Testis (tissue), 3 donors: Measurements from ENCODE around the gene UBAC1. TPM values are rescaled to one million over a fixed set of nuclear protein-coding genes. Genes with fewer than 3 reads are reported as not detected.

ENCODE experiments used
- DNase-seq: peaks from one replicate; pipeline ENCODE4 v3.0.0-alpha.2; 2019
- H3K27ac ChIP-seq, 2 donors: fragments of 200-600 bp; sonication (generic); one replicate each; pipeline ENCODE4 v1.5.1; 2019
- H3K27me3 ChIP-seq: fragments of 200-600 bp; sonication (generic); one replicate; pipeline ENCODE4 v1.5.1; 2019
- H3K36me3 ChIP-seq: fragments of 200-600 bp; sonication (generic); one replicate; pipeline ENCODE4 v1.5.1; 2017; ENCODE audit warnings: low read depth; ENCODE audit errors: missing control alignments
- H3K4me1 ChIP-seq: fragments of 200-600 bp; sonication (generic); one replicate; pipeline ENCODE4 v1.5.1; 2019
- H3K4me3 ChIP-seq, 2 donors: fragments of 200-600 bp; sonication (generic); one replicate each; pipeline ENCODE4 v1.5.1; 2017 to 2019
- H3K9me3 ChIP-seq: fragments of 200-600 bp; sonication (generic); one replicate; pipeline ENCODE4 v1.5.1; 2017
- POLR2A ChIP-seq: fragments of 450-650 bp; IDR thresholded peaks from one replicate; pipeline ENCODE4 v1.6.1; 2017; ENCODE audit warnings: antibody characterized with exemption, mild to moderate bottlenecking, moderate library complexity
- WGBS, 2 donors: methylation state at CpG; one replicate each; pipeline ENCODE4 v1.1.5; 2018; 5-methylcytosine and 5-hydroxymethylcytosine counted together
- intact Hi-C: fragments of 100-400 bp; cut with DNase I; formaldehyde crosslinking; loops from one replicate; pipeline ENCODE4 v1.15.1; 2023; ENCODE audit warnings: low total_unique reads
- polyA plus RNA-seq: library from polyadenylated mRNA; stranded (reverse); fragments of 350-450 nt; fragmentation: Illumina TruSeq; extraction: RNeasy Lipid Tissue Mini Kit (QIAGEN cat#74804); gene quantifications from one replicate; pipeline ENCODE4 v1.2.3, GENCODE V29; 2014; ENCODE audit warnings: low read depth, low replicate concordance; ENCODE audit not compliant: insufficient read depth
- total RNA-seq, 2 donors: library from RNA; depleted of rRNA; stranded (reverse); fragments of >200 nt; gene quantifications; one replicate each; pipeline ENCODE4 v1.2.3, GENCODE V29; 2016
- TF ChIP-seq, protein P1 (sequence below), 3 experiments: fragments of 450-650 bp in 2 of 3; fragments of 200-600 bp in 1 of 3; sonication (generic) in 1 of 3; IDR thresholded peaks; one replicate each; pipeline ENCODE4 v1.5.1; 2016 to 2019; ENCODE audit warnings: antibody characterized with exemption in 3 of 3, mild to moderate bottlenecking in 2 of 3, moderate library complexity in 1 of 3

The UBAC1 gene
- total and polyA plus RNA-seq, 3 donors from 2014 or later = 82.2 to 99.5 (median 92.5) TPM

DNA sequence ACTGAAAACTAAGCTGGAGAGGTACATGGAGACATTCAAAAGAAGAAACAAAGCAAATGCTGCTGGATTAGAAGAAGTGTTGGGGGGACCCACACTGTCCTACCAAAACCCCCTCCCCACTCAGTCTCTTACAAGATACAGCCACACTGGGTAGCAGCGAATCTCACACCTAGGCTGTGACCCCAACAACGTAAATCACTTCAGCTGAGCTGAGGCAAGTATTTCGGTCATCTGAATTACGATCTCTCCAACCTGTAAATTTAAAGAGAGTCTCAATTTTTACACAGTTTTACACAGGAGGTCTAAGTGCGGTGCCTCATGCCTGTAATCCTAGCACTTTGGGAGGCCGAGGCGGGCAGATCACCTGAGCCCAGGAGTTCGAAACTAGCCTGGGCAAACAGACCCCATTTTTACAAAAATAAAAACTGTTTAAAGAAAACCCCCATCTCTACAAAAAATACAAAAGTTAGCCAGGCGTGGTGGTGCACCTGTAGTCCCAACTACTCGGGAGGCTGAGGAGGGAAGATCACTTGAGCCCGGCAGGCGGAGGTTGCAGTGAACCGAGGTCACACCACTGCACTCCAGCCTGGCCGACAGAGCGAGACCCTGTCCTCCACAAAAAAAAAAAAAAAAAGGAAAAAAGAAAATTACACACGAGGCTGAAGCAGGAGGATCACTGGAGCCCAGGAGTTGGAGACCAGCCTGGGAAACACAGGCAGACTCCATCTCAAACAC, 57.2 kb downstream of the UBAC1 start:
- no peak overlapping the region for H3K4me3 ChIP-seq
- DNase-seq = no peak
- H3K9me3 ChIP-seq = no peaks in the 10 kb centered on the region
- intact Hi-C loops = no loop called here
- peaks cover 23% of the 10 kb centered on the region for H3K4me1 ChIP-seq
- H3K36me3 ChIP-seq = no peaks in the 10 kb centered on the region
- H3K27me3 ChIP-seq = no peaks in the 10 kb centered on the region
- no peak overlapping the region for H3K27ac ChIP-seq
- no peak for TF ChIP-seq POLR2A
- TF ChIP-seq, protein P1, sequence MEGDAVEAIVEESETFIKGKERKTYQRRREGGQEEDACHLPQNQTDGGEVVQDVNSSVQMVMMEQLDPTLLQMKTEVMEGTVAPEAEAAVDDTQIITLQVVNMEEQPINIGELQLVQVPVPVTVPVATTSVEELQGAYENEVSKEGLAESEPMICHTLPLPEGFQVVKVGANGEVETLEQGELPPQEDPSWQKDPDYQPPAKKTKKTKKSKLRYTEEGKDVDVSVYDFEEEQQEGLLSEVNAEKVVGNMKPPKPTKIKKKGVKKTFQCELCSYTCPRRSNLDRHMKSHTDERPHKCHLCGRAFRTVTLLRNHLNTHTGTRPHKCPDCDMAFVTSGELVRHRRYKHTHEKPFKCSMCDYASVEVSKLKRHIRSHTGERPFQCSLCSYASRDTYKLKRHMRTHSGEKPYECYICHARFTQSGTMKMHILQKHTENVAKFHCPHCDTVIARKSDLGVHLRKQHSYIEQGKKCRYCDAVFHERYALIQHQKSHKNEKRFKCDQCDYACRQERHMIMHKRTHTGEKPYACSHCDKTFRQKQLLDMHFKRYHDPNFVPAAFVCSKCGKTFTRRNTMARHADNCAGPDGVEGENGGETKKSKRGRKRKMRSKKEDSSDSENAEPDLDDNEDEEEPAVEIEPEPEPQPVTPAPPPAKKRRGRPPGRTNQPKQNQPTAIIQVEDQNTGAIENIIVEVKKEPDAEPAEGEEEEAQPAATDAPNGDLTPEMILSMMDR (IDR thresholded peaks at IDR 0.05) = no peak
- 87 to 88% methylated on average over 16 of the region's 16 CpGs for WGBS, 2 donors

GRCh38 chr9:135903358-135903656, 57.9 kb downstream of the UBAC1 start:
- Histone ChIP-seq H3K27me3 (no peaks in the 10 kb centered on the region), H3K36me3 (no peaks in the 10 kb centered on the region), H3K27ac (no peak overlapping the region), H3K9me3 (no peaks in the 10 kb centered on the region), H3K4me3 (no peak overlapping the region), H3K4me1 (peaks cover 17% of the 10 kb centered on the region)
- TF ChIP-seq POLR2A = no peak
- TF ChIP-seq, protein P1 (IDR thresholded peaks at IDR 0.05) = no peak
- DNase-seq = no peak
- WGBS, 2 donors = 53 to 58% methylated on average over 3 of the region's 3 CpGs
- intact Hi-C loops = no loop called here

- TF ChIP-seq POLR2A = no peak
- TF ChIP-seq, protein P1 (IDR thresholded peaks at IDR 0.05) = no peak
- Histone ChIP-seq H3K4me3 (no peak overlapping the region), H3K36me3 (no peaks in the 10 kb centered on the region), H3K27ac (no peak overlapping the region), H3K27me3 (no peaks in the 10 kb centered on the region), H3K4me1 (peaks cover 15% of the 10 kb centered on the region), H3K9me3 (no peaks in the 10 kb centered on the region)
- DNase-seq = no peak
- WGBS, 2 donors = 47 to 67% methylated on average over 12 of the region's 12 CpGs
- intact Hi-C loops = no loop called here
These were observed 58.4 kb downstream of the UBAC1 start for GRCh38 chr9:135902655-135903357.

DNA sequence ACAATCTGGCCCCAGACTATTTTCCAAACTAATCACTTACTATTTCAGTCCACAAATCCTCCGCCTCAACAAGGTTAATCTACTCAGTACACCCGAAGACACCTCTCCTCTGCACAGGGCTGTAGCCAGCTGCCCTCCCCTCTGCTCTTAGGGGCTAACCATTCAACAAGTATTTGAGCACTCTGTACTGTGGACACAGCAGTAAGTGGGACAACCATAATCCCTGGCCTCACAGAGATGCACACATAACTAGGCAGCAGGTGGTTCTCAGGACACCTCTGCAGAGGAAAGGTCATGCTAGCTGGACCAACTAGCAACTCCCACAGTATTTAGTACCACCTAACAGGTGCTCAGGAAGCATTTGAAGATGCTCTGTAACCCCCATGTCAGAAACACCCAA, 59.3 kb downstream of the UBAC1 start:
- H3K36me3 ChIP-seq = no peaks in the 10 kb centered on the region
- H3K27ac ChIP-seq = no peak overlapping the region
- H3K27me3 ChIP-seq = no peaks in the 10 kb centered on the region
- peaks cover 15% of the 10 kb centered on the region for H3K4me1 ChIP-seq
- 91 to 95% methylated on average over 2 of the region's 2 CpGs for WGBS, 2 donors
- DNase-seq = no peak
- H3K4me3 ChIP-seq = no peak overlapping the region
- intact Hi-C loops = no loop called here
- TF ChIP-seq POLR2A = no peak
- TF ChIP-seq, protein P1 (IDR thresholded peaks at IDR 0.05) = no peak
- H3K9me3 ChIP-seq = no peaks in the 10 kb centered on the region
